GM06990 (cell line): ENCODE measurements around the gene FNIP1.

ENCODE experiments used
- DNase-seq: peaks from one replicate; pipeline ENCODE4 v3.0.0-alpha.2; 2011; ENCODE audit not compliant: insufficient read length; ENCODE audit errors: extremely low read depth
- H3K27me3 ChIP-seq: replicated peaks from 2 replicates; pipeline ENCODE4 v1.6.0; 2011; ENCODE audit warnings: low read length; ENCODE audit not compliant: control insufficient read depth, insufficient read depth
- H3K36me3 ChIP-seq: 2 replicates; pipeline ENCODE4 v1.5.1; 2011; ENCODE audit warnings: low read length; ENCODE audit not compliant: control insufficient read depth, insufficient read depth
- H3K4me3 ChIP-seq: replicated peaks from 2 replicates; pipeline ENCODE4 v1.5.1; 2011; ENCODE audit warnings: low read depth, mild to moderate bottlenecking, control low read depth, low read length
- TF ChIP-seq, protein P1 (sequence below): IDR thresholded peaks from 2 replicates; pipeline ENCODE4 v1.5.1; 2011; ENCODE audit warnings: low read length, control low read depth, mild to moderate bottlenecking, inconsistent platforms; ENCODE audit not compliant: insufficient read depth, poor library complexity, severe bottlenecking

Gene FNIP1

DNA sequence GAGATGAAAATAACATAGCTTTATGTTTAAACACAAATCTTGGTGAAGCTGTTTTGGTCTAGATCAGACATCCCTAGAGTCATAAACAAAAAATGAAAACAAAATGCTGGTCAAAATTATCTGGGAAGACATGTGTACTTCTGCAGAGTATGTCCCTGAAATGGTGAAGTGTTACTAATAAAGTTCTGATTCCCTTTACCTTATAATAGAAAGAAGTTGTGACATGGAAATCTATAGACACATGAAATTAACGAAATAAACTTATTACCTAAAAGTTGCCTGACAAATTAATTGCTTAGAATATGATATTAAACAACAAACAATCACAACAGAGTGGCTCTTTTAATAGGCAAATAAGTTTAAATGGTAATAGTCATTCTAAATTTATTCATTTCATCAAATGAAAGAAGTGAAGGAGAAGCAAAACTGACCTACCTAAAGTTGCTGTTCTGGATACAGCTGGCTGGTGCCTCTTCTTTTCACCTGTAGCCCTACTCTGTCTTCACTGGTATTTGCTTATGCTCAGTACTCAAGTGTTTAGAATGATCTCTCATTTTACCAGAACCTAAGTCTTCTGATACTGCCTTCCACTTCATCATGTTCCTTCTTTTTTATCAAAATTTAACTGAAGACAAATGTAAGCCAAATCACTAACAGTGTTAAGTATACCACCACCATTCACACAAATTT is 38.8 kb downstream of the FNIP1 start:
- H3K27me3 ChIP-seq, result no peaks in the 10 kb centered on the region
- TF ChIP-seq, protein P1, sequence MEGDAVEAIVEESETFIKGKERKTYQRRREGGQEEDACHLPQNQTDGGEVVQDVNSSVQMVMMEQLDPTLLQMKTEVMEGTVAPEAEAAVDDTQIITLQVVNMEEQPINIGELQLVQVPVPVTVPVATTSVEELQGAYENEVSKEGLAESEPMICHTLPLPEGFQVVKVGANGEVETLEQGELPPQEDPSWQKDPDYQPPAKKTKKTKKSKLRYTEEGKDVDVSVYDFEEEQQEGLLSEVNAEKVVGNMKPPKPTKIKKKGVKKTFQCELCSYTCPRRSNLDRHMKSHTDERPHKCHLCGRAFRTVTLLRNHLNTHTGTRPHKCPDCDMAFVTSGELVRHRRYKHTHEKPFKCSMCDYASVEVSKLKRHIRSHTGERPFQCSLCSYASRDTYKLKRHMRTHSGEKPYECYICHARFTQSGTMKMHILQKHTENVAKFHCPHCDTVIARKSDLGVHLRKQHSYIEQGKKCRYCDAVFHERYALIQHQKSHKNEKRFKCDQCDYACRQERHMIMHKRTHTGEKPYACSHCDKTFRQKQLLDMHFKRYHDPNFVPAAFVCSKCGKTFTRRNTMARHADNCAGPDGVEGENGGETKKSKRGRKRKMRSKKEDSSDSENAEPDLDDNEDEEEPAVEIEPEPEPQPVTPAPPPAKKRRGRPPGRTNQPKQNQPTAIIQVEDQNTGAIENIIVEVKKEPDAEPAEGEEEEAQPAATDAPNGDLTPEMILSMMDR, result no peak
- H3K4me3 ChIP-seq, result no peak overlapping the region
- no peak for DNase-seq
- no peaks in the 10 kb centered on the region for H3K36me3 ChIP-seq

DNA sequence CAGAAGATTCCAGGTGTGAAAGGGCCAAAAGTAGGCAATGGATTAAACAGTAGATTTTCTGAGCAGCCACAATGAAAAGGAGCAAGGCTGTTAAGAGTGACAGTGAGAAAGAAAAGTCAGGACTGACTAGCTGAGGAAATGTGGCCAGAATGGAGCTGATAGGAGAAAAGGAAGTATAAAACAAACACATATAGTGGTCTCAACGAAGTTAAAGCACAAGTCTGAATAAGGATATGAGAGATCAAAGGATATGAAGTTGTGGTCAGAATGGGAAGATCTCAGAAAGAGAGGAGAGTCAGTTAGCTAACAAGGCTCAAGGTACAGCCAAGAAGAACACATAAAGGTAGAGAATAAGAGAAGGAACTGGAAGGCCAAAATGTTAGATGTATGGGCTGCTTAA is 39.9 kb downstream of the FNIP1 start:
- no peaks in the 10 kb centered on the region for H3K27me3 ChIP-seq
- TF ChIP-seq, protein P1, result no peak
- no peaks in the 10 kb centered on the region for H3K36me3 ChIP-seq
- no peak for DNase-seq
- no peak overlapping the region for H3K4me3 ChIP-seq

DNA sequence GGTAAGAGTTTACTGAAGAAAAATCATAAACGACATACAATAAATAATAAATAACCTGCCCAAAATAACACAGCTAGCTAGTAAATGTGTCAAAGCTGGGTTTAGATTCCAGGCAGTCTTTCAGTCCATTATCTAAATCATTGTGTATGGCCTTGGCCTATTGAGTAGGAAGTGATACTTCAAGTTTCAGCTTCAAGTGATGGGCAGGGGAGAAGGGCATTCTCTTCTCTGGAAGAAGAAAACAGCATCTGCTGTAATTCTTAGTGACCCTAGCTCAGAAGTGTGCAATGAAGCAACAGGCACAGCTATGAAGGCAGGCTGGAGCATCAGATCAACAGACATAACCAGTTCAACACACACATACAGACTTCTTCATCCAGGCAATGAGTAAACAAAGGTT is 42.5 kb downstream of the FNIP1 start:
- no peaks in the 10 kb centered on the region for H3K27me3 ChIP-seq
- no peak for DNase-seq
- TF ChIP-seq, protein P1, result no peak
- H3K4me3 ChIP-seq, result no peak overlapping the region
- H3K36me3 ChIP-seq, result no peaks in the 10 kb centered on the region; the same call in 1 of the 2 replicates

DNA sequence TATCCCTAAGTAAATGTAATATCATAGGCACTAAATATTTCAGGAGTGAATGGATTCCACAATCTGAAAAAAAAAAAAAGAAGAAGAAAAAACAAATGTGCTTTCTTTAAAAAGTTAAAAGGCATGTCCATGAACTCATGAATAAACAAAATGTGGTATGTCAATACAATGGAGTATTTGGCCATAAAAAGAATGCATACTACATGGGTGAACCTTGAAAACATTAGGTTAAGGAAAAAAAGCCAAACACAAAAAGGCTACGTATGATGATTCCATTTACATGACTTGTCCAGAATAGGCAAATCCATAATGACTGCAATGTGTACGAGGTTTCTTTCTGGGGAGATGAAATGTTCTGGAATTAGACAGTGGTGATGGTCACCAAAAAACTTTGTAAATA is 45.3 kb downstream of the FNIP1 start:
- H3K4me3 ChIP-seq, result no peak overlapping the region
- TF ChIP-seq, protein P1, result no peak
- DNase-seq, result no peak
- no peaks in the 10 kb centered on the region; the same call in 1 of the 2 replicates for H3K36me3 ChIP-seq
- H3K27me3 ChIP-seq, result no peaks in the 10 kb centered on the region

DNA sequence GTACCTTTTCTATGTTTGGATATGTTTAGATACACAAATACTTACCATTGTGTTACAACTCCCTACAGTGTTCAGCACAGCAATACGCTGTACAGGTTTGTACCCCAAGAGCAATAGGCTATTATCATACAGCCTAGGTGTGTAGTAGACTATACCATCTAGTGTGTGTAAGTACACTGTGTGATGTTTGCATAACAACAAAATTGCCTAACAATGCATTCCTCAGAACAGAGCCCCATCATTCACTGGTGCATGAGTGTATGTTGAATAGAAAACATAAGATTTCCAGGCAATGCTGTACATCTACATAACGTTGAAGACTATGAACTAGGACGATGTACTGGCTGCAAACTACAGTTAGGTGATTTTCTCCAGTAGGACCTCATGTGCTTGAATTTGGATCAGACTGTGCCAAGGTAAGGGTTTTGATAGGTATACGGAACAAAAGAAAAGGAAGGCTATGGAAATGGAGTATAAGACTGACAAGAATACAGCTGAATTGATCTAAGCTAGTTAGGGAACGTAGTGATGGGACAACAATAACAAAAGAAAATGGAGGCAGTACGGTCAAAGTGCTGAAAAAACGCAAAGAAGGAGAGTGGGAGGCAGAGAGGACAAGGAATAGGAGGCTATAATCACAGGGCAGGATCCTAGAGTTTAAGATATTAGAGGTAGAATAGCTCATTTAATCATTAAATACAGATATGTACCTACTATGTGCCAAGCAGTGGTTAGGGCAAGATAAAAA is 46.9 kb downstream of the FNIP1 start:
- Histone ChIP-seq H3K4me3 (no peak overlapping the region), H3K36me3 (no peaks in the 10 kb centered on the region; the same call in 1 of the 2 replicates), H3K27me3 (no peaks in the 10 kb centered on the region)
- DNase-seq, result no peak
- TF ChIP-seq, protein P1, result no peak

DNA sequence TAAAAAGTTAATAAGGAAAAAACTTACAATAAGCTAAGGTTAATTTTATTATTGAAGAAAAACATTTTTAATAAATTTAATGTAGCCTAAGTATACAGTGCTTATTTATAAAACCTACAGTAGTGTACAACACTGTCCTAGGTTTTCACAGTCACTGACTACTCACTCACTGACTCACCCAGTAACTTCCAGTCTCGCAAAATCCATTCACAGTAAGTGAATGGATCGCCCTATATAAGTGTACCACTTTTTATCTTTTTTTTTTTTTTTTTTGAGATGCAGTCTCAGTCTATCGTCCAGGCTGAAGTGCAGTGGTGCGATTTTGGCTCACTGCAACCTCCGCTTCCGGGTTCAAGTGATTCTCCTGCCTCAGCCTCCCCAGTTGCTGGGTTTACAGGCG is 47.7 kb downstream of the FNIP1 start:
- TF ChIP-seq, protein P1, result no peak

More for the DNA sequence above, 47.7 kb downstream of the FNIP1 start:
- H3K4me3 ChIP-seq, result no peak overlapping the region
- no peak for DNase-seq
- no peaks in the 10 kb centered on the region for H3K27me3 ChIP-seq
- no peaks in the 10 kb centered on the region; the same call in none of the 2 replicates for H3K36me3 ChIP-seq
